Stimulated activated CD4-positive, alpha-beta T cell treated with anti-CD3 and anti-CD28 coated beads, TNF-alpha, amount 100 ng/mL, for 4 hours (primary cell): ENCODE measurements around the gene SYCE3.
"Not testable (repeated sequence)": the region's sequence is repeated elsewhere in the genome, so short reads cannot be mapped to it uniquely, and the experiment has no call there.

Experiments used
- DNase-seq, 3 experiments: peaks; one replicate each; pipeline ENCODE4 v3.0.0-alpha.2; 2020; ENCODE audit warnings: low read depth in 3 of 3

SYCE3 gene, protein sequence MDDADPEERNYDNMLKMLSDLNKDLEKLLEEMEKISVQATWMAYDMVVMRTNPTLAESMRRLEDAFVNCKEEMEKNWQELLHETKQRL

DNA sequence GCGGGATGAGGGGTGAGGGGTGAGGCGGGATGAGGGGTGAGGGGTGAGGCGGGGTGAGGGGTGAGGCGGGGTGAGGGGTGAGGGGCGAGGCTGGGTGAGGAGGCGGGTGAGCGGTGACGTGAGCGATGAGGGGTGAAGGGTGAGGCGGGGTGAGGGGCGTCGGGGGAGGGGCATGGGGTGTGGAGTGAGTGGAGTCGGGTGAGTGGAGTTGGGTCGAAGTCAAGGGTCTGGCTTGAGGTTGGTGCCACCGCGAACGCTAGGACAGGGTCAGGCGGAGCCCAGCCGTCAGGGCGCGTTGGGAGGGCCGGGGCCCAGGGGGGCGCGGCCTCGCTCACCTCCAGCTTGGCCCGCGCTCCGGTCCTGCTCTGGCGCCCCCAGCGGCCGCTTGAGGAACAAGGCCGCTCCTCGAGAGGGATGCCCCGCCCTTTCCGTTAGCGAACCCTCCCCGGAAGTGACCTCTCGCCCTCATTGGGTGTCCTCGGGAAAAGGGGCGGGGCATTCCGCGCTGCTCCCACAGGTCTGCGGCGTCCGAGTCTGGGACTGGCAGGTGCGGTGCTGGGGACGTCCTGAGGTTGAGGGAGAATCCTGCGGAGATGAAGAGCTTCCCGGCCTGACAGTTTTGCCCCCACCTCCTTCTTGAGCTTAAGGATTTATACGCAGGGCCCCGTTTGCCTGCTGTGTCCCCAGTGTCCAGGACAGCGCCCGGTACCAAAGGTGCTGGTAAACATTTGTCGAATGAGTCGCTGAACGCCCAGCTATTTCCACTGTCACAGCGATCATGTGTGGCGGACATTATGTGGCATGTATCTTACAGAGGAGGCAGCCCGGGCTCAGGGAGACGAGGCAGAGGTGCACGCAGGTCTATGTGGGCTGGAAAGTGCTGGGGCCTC is at the start of gene SYCE3:
Gene SYCE3 (minus strand): TSS at position 397 of the 890 bp plus-strand sequence. CDS start 6,514 bp downstream, outside the sequence.
- DNase-seq, result peak; percentile 94 to 98 (median 95)

DNA sequence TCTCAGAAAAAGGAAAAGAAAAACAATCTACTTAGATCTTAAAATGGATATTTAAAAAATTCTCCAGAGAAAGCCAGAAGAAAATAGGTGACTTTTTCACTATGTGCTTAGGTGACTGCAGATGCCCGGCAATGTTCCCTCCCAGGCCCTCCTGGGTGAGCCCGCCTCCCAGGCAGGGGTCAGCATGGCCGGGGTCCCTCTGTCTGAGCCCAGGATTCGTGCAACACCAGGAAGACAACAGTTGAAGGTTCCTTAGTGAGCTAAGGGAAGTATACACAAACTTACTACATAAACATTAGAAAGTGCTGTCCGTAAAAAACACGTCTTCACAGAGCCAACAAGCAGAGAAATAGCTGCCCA is 49.4 kb upstream of the SYCE3 start:
- no peak for DNase-seq

DNA sequence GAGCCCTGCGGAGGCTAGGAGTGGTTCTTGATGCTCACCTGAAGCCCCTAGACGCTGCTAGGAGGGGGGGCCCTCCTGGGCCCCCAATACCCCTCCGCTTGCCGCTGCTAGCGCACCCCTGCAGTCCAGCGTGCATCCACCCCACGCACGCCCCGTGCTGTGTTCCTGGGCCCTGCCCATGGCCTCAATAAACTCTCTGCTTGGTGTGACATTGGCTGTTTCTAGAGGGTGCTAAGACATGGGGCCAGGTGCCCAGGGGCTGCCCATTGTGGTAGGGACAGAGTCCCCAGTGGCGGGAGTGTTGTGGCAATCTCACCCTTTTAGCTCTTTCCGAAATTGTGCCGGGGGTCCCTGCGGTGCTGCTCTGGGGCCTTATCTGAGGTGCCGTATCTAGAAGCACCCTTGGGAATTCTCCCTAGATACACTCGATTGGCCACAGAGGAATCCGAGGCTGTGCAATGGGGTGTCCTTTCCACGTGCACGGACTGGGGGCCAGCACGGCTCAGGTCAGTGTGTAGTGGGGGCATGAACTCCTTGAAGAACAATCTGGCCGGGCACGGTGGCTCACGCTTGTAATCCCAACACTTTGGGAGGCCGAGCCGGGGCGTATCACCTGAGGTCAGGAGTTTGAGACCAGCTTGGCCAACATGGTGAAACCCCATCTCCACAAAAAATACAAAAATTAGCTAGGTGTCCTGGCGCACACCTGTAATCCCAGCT is 48.8 kb upstream of the SYCE3 start:
- no peak for DNase-seq

DNA sequence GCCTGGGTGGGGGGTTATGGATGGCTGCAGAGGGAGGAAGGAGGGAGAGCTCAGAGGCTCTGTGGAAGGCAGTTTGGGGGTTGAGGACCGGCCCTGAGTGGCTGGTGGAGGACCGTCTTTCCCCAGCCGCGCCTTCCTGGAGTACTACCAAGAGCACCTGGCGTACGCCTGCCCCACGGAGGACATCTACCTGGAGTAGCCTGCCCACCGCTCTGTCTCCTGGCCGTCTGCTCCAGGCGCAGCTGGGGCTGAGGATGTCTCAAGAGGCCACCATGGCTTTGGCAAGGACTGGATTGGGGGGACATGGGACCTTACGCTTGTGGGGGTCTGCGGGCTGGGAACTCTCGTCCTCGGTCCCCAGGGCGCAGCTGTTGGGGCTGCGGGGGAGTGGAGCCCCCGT is 47.9 kb upstream of the SYCE3 start:
- DNase-seq, result no peak

DNA sequence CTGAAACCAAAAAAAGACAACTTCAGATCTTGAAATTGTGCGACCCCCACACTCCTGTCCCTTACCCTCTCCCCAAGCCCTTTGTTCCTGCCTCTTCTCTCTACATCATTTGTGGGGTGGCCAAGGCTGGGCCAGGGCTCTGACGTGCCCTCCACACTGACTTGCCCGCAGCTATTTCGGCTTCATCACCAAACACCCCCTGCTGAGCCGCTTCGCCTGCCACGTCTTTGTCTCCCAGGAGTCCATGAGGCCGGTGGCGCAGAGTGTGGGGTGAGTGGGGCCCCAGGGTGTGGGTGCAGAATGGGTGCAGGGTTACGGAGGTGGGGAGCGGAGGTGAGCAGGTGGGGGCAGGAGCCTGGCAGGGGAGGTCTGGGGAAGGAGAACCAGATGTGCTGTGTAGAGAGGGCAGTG is 47.3 kb upstream of the SYCE3 start:
- no peak for DNase-seq

DNA sequence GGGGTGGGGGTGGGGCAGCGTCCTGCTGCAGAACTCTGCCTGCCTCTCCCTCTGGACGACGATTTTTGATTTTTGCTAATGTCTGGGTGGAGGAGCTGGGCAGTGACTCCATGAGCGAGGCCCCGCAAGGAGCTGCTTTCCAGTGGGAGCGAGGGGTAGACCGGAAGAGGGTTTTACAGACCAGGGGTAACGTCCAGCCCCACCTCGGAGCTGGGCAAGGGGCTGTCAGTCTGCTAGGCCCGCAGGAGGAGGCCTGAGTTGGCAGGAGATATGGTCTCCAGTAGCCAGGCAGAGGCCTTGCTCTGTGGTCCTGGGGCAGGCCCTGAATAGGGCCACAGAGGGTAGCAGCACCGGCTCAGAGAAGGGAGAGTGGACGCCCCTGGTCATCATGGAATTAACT is 46.9 kb upstream of the SYCE3 start:
- no peak for DNase-seq

DNA sequence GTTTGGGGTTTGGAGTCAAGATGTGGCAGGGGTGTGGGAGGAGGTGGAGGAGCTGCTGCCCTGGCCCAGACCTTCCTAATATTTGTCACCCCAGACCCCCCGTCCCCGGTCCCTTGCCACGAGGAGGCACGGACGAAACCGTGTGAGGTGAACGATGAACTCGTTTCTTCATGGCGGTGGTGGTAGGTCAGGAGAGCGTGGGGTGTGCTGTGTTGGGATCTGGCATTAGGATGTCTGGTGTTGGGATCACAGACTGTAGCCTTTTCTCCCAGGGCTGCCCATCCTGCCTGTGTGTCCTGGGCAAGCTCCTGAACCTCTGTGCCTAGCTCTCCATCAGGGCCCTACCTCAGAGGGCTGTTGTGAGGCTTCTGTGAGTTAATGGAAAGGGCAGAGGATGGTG is 46.3 kb upstream of the SYCE3 start:
- DNase-seq, result no peak

DNA sequence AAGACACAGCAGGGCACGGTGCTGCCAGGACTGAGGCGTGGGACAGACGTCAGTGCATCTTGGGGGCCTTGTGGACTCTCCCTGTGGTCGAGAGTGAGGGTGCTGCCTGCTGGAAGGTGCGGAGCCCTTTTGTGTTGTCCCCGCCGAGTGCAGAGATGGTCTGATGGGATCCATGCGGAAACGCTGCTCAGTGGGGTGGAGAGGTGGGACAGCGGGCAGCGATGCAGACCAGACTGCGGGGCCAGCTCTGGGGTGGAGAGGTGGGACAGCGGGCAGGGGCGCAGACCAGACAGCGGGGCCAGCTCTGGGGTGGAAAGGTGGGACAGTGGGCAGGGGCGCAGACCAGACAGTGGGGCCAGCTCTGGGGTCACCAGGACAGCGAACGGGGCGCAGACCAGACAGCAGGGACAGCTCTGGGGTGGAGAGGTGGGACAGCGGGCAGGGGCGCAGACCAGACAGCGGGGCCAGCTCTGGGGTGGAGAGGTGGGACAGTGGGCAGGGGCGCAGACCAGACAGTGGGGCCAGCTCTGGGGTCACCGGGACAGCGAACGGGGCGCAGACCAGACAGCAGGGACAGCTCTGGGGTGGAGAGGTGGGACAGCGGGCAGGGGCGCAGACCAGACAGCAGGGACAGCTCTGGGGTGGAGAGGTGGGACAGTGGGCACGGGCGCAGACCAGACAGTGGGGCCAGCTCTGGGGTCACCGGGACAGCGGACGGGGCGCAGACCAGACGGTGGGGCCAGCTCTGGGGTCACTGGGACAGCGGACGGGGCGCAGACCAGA is 45.5 kb upstream of the SYCE3 start:
- DNase-seq, result not testable (repeated sequence)

DNA sequence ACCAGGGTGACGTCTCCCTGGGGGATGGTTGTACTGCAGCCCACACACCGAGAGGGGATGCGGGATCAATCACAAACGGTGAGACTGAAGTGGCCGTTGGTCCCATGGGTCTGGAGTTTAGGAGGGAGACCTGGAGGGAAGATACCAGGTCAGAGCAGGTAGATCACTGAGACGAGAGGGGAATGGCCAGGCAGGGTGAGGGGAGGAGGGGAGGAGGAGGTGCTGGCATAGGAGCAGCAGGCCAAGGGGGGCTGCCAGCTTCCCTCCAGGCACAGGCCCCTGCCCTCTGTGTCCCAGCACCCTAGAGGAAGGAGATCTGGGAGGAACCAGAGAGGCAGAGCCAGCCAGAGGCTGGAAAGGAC is 44.9 kb upstream of the SYCE3 start:
- no peak for DNase-seq

DNA sequence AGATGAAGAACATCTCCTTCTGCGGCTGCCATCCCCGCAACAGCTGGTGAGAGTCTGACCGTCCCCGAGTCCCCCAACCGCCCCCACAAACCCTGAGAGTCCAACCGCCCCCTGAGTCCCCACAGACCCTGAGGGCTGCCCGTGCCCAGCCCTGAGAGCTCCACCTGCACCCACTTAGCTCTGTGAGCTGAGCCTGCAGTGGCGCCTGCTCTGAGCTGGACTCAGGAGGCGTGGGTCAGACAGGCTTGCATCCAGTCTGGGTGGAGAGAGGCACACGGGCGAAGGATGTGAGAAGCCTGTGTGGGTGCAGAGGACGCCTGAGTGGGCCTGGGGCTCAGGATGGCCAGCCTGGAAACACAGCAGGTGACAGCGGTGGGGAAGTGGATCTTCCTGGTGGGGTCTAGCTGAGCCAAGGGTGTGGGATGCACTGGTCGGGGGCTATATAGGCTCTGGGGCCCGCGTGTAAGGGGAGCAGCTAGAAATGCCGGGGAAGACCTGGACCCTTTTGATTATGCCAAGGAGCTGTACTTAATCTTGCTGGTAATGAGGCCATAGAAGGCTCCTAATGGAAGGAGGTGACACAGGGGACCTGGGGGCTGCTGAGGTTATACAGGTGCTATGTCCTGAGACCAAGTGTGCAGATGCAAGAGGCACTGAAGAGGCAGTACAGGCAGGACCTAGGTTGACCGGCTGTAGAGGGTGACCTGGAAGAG is 44.4 kb upstream of the SYCE3 start:
- DNase-seq, result no peak

DNA sequence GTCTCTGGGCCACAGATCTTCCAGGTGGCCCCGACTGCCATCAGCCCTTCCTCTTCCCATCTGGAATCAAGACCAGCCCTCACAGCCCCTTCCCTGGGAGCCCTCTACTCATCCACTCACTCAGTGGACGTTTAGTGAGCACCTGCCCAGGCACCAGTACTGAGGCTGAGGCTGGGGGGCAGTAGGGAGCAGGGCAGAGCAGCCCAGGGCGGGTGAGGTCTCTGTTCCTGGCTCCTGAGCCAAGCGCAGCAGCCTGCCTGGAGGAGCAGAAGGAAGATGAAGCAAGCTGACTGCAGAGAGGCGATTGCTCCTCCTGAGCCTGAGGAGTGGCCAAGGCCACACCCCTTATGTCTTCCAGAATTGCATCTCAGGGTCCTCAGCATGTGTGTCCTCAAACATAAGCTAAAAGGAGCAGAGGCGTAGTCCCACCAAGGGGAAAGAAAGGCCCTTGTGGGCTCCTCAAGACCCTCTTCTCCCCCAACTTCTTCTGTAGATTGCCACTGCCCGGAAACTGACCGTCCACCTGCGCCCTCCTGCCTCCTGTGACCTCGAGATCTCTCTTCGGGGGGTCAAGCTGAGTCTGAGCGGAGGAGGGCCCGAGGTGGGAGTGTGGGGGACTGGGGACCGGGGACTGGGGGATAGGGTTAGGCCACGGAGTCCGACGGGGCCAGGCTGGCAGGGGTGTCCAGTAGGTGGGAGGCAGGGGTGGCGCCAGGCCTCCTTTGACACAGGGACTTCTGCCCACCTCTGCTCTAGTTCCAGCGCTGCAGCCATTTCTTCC is 43.6 kb upstream of the SYCE3 start:
- no peak for DNase-seq

DNA sequence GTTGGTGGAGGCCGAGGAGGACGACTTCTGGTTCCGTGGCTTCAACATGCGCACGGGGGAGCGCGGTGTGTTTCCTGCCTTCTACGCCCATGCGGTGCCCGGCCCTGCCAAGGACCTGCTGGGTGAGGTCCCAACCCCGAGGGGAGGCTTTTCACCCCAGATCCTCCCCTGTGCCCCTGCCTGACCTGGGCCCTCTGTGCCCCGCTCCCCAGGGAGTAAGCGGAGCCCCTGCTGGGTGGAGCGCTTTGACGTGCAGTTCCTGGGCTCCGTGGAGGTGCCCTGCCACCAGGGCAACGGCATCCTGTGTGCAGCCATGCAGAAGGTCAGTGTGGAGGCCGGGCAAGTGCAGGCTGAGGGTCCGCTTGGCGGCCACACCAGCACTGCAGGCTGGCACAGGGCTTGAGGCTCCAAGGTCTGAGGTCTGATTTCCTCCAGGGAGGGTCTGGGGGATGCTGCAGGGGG is 42.9 kb upstream of the SYCE3 start:
- no peak for DNase-seq

DNA sequence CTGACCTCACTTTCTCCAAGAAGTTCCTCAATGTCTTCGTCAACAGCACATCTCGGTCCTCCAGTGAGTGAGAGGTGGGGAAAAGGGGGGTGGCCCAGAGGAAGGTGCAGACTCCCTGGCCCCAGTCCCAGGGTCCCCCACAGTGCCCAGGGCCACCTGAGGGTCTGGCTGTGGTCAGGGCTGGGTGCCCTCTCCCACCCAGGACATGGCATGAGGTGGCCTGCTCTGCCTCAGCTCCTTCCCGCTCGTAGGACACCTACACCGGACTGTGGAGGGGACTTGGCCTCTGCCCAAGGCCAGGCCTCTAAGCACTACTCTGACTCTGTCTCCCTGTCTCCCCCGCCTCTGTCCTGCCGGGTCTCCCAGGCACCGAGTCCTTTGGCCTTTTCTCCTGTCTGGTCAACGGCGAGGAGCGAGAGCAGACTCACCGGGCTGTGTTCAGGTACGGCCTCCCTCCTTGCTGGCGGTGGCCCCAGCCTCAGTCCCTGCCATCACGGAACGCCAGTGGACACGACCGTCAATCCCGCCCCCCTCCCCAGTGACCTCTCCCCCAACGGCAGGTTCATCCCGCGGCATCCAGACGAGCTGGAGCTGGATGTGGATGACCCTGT is 42.4 kb upstream of the SYCE3 start:
- DNase-seq, result no peak

DNA sequence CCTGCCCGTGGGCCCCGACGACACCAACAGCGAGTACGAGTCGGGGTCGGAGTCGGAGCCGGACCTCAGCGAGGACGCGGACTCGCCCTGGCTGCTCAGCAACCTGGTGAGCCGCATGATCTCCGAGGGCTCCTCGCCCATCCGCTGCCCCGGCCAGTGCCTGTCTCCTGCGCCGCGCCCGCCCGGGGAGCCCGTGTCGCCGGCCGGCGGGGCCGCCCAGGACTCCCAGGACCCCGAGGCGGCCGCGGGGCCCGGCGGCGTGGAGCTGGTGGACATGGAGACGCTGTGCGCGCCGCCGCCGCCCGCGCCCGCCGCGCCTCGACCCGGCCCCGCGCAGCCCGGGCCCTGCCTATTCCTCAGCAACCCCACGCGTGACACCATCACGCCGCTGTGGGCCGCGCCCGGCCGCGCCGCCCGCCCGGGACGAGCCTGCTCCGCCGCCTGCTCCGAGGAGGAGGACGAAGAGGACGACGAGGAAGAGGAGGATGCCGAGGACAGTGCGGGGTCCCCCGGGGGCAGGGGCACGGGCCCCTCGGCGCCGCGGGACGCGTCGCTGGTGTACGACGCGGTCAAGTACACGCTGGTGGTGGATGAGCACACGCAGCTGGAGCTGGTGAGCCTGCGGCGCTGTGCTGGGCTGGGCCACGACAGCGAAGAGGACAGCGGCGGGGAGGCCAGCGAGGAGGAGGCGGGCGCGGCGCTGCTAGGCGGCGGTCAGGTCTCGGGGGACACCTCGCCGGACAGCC is 41.7 kb upstream of the SYCE3 start:
- DNase-seq, result no peak

DNA sequence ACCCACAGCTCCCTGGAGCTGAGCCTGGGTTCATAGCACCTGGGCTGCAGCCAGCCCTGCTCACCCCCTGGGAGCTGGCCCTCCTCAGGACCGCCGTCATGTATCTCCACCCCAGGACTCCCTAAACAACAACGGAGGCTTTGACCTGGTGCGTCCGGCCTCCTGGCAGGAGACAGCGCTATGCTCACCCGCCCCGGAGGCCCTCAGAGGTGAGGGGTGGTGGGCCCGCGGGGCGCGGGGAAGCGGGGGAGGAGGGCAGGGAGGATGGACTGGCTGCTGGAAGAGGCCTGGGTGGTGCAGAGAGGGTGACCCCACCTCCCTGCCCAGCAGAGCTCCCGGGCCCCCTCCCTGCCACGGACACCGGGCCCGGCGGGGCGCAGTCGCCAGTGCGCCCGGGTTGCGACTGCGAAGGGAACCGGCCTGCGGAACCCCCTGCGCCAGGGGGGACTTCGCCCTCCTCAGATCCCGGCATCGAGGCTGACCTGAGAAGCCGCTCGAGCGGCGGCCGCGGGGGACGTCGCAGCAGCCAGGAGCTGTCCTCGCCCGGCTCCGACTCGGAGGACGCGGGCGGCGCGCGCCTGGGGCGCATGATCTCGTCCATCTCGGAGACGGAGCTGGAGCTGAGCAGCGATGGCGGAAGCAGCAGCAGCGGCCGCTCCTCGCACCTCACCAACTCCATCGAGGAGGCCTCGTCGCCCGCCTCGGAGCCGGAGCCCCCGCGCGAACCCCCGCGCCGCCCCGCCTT is 41.0 kb upstream of the SYCE3 start:
- DNase-seq, result no peak

DNA sequence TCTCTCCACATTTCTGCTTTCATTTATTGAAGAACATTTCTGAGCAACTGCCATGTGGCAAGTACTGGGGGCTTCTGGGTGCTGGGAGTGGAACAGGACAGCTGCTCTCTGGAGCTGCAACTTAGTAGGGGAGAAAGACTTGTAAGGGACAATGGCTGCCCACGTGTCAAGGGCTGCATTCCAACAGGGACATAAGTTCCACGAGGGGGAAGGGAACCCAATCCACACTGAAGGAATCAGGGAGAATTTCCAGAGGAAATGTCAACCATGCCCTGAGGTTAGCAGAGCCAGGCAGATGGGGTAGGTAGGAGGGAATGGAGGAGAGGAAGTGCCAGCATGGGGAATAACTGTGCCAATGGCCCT is 39.6 kb upstream of the SYCE3 start:
- DNase-seq, result no peak

DNA sequence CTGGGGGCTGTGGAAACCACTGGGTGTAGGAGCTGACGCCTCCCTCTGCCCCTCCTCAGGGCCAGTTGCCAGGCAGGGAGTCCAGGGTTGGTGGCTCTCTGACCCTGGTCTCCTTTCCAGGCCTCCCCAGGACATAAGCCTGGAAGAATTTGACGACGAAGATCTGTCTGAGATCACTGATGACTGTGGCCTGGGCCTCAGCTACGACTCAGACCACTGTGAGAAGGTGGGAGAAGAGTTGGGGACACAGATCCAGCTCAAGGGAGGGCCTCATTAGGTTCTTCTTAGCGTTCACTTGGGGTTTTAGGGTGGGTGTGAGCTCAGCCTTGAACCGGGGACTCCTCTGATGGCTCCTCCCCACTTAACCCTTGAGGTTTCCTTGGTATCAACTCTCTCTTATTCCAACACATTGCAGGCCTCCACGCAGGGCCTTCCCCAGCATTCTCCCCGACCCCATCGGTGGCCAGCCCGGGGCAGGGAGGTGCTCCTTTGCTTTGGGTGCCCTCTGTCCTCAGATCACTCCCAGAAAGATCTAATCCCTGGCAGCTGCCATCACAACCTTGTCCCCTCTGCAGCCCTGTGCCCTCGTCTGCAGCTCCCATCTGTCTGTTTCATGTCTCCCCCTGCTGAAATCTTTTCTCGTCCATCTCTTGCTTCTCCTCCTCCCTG is 39.1 kb upstream of the SYCE3 start:
- DNase-seq, result no peak

DNA sequence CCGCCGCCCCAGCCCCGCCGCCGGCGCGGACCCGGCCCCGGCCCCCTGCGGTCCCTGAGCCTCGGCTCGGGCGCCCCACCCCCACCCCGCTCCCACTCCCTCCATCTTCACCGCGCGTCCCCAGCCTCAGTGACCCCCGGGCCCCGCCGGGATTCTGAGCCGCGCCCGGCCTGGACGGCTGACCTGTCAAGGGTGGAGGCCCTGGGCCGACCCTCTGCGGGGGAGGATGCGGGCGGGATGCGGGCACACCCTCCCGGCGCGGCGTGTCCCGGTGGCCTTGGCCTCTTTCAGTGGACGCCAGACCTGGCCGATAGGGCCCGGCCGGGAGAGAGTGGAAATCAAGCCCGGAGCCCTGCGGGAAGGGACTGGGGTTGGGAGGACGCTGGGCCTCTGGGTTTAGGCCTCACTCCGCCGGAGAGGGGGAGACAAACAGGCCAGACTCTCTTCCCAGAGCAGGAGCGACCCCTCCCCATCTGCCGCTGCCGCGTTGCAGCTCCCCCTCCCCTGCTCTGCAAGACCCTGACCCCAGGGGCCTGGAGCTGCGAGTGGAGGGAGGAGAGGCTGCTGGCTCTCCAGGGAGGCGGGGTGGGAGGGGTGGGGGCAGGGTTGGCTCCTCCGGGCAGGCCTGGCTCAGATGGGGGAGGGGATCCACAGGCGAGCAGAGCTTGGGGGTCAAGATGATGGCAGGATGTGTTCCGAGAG is 38.4 kb upstream of the SYCE3 start:
- DNase-seq, result no peak
